C4-2B (cell line): ENCODE results near the gene ARID4B.

Experiments
- H3K27ac ChIP-seq: fragments of 450-650 bp; 2 replicates; pipeline ENCODE4 v1.5.1; 2017
- ZFX ChIP-seq: fragments of 450-650 bp; IDR thresholded peaks from 2 replicates; pipeline ENCODE4 v1.6.1; 2017
- TF ChIP-seq, protein P1 (sequence below): fragments of 450-650 bp; conservative IDR thresholded peaks from 2 replicates; pipeline ENCODE4 v1.5.1; 2017; ENCODE audit warnings: mild to moderate bottlenecking

ARID4B gene

DNA sequence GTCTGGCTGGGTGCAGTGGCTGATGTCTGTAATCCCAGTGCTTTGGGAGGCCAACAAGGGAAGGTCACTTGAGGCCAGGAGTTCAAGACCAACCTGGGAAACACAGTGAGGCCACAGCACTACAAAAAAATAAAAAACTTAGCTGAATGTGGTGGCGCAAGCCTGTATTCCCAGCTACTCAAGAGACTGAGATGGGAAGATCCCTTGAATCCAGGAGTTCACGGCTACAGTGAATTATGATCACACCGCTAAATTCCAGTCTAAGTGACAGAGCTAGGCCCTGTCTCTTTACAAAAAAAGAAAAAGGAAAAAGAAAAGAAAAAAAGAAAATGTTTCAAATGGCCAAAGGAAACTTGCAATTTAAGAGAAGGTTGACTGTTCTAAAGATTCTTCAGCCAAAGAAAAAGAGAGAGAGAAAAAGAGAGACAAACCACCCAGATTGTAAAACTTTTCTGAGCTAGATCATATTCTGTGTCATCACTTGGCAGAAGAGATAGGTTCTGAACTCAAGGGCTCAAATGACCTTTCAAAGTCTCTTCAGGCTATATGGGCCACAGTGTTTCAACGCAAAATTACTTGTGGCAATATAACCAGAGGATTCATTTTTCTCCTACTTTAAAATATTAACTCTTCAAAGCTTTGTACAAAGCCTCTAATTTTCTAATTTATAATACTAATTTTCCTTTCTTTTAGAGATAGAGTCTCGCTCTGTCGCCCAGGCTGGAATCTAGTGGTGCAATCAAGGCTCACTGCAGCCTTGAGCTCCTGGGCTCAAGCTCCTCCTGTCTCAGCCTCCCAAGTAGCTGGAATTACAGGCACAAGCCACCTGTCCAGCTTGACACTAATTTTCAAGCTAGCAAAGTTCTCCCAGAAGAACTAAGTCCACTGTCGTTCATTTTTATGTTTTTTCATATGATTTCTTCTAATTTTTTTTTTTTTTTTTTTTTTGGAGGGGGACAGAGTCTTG is 20.5 kb downstream of the ARID4B start:
- TF ChIP-seq, protein P1, sequence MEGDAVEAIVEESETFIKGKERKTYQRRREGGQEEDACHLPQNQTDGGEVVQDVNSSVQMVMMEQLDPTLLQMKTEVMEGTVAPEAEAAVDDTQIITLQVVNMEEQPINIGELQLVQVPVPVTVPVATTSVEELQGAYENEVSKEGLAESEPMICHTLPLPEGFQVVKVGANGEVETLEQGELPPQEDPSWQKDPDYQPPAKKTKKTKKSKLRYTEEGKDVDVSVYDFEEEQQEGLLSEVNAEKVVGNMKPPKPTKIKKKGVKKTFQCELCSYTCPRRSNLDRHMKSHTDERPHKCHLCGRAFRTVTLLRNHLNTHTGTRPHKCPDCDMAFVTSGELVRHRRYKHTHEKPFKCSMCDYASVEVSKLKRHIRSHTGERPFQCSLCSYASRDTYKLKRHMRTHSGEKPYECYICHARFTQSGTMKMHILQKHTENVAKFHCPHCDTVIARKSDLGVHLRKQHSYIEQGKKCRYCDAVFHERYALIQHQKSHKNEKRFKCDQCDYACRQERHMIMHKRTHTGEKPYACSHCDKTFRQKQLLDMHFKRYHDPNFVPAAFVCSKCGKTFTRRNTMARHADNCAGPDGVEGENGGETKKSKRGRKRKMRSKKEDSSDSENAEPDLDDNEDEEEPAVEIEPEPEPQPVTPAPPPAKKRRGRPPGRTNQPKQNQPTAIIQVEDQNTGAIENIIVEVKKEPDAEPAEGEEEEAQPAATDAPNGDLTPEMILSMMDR = no peak
- no peak for TF ChIP-seq ZFX
- H3K27ac ChIP-seq = no peak overlapping the region

DNA sequence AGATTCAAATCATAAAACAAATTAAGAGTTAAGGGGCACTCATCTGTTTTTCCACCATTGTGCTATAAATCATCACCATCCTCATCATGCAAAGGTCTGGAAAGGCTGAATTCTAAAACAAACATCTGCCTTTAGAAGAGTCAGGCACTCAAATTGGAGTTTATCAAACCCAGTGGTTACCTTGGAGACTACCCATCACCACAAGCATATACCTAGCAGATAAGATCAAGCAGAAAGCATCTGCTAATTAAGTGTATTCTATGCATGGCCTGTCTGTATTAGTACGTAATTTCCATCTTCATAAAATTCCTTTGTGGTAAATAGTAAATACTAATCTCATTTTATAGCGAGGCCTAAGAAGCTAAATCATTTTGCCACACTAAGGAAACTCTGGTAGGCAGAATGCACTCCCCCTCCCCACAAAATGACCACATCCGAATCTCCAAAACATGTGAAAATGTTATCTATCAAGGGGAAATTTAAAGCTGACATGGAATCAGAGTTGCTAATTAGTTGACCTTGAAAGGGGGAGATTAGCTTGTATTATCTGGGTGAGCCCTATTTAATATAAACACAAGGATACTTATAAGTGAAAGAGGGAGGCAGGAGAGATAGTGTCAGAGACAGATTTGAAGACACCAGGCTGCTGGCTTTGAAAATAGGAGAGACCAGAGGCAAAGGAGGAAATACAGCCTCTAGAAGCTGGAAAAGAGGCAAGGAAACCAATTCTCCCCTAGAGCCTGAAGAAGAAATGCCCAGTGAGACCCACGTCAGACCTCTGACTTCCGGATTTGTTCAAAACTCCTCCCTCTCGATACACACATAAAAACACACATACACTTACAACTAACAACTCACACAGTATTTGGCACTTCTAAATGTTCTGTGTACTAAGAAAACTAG is 23.2 kb downstream of the ARID4B start:
- TF ChIP-seq ZFX = no peak
- TF ChIP-seq, protein P1 = no peak
- no peak overlapping the region for H3K27ac ChIP-seq

- no peak overlapping the region for H3K27ac ChIP-seq
- TF ChIP-seq ZFX = no peak
- TF ChIP-seq, protein P1 = no peak
Observed at GRCh38 chr1:235302143-235302542, 25.8 kb downstream of the ARID4B start.

- no peak overlapping the region for H3K27ac ChIP-seq
- TF ChIP-seq, protein P1 = no peak
- no peak for TF ChIP-seq ZFX
Observed at GRCh38 chr1:235299169-235299858, 28.7 kb downstream of the ARID4B start.

DNA sequence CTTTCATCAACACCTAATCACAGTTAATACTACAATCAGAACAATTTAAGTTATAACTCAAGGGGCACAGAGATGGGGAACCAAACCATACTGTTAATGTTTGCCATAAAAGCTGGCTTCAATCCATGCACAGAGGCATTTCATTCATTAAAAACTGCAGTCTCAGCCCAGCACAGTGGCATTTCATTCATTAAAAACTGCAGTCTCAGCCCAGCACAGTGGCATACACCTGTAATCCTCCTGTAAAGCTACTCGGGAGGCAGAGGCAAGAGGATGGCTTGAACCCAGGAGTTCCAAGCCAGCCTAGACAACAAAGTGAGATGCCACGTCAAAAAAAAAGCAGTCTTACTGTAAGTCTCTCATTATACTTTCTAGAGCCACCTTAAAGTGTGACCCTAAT is 29.2 kb downstream of the ARID4B start:
- TF ChIP-seq, protein P1 = no peak
- no peak for TF ChIP-seq ZFX
- H3K27ac ChIP-seq = no peak overlapping the region

GRCh38 chr1:235297579-235297978 is 30.4 kb downstream of the ARID4B start:
- H3K27ac ChIP-seq = no peak overlapping the region
- TF ChIP-seq ZFX = no peak
- TF ChIP-seq, protein P1 = no peak
